HFF-Myc (cell line): ENCODE measurements around the gene ATP11A.

Experiments
- DNase-seq: peaks from one replicate; pipeline ENCODE4 v3.0.0-alpha.2; 2011; ENCODE audit warnings: low read depth; ENCODE audit errors: extremely low read depth
- H3K4me3 ChIP-seq: replicated peaks from 2 replicates; pipeline ENCODE4 v1.5.1; 2011; ENCODE audit warnings: low read depth, mild to moderate bottlenecking, control low read depth, low read length
- CTCF ChIP-seq: IDR thresholded peaks from 2 replicates; pipeline ENCODE4 v1.5.1; 2012; ENCODE audit warnings: mild to moderate bottlenecking, low read depth, low read length, control low read depth; ENCODE audit errors: missing control alignments

Gene ATP11A

DNA sequence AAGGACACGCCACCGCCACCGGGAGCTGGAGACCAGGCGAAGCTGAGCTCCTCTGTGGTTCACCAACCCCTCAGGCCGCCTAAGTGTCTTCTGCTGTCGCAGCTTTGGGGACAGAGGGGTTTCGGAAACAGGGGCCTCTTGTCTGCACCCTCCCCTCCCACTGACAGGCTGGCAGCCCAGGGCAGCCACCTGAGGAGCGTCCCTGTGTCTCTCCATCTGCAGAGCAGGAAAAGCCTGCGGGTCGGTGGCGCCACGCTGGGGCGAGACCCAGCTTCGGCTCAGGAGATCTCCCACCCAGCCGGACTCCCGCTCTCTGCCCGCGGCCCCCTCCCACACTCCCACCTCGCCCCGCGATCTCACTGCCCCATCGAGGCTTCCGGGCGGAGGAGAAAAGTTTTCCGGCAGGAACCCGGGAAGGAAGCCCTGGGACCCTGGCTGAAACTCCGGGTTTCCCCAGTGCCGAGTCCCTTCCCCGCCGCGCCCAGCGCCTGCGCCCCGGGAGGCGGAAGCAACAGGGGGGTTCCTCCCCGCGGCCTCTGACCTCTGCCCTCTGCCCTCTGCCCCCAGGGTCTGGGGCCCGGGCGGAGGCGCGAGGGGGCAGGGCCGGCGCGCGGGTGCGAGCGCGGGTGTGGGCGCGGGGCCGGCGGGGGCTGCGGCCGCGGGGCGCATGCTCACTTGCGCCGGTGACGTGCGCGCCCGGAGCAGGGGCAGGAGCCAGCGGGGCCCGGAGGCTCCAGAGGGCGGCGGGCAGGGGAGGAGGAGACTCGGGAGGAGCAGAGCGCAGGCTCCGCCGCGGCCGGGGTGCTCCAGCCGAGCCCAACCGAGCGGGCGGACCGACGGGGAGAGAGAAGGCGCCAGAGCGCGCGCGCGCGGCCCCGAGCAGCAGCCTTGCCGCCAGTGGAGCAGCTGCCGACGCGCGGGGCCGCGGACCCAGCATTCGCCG is at the start of gene ATP11A:
TSS of gene ATP11A (plus strand) at position 736 of the 943 bp plus-strand sequence. CDS start 379 bp downstream, outside the sequence.
- TF ChIP-seq CTCF = no peak
- peak; percentile 41 for DNase-seq

GRCh38 chr13:112641456-112642089 is 48.3 kb upstream of the ATP11A start:
- H3K4me3 ChIP-seq = no peak overlapping the region
- no peak for DNase-seq
- no peak for TF ChIP-seq CTCF

More for the DNA sequence above, at the start of gene ATP11A:
- peak within 1 kb of the TSS; percentile 69 for H3K4me3 ChIP-seq

GRCh38 chr13:112642090-112642460 is 47.8 kb upstream of the ATP11A start:
- no peak for TF ChIP-seq CTCF
- no peak overlapping the region for H3K4me3 ChIP-seq
- DNase-seq = no peak

DNA sequence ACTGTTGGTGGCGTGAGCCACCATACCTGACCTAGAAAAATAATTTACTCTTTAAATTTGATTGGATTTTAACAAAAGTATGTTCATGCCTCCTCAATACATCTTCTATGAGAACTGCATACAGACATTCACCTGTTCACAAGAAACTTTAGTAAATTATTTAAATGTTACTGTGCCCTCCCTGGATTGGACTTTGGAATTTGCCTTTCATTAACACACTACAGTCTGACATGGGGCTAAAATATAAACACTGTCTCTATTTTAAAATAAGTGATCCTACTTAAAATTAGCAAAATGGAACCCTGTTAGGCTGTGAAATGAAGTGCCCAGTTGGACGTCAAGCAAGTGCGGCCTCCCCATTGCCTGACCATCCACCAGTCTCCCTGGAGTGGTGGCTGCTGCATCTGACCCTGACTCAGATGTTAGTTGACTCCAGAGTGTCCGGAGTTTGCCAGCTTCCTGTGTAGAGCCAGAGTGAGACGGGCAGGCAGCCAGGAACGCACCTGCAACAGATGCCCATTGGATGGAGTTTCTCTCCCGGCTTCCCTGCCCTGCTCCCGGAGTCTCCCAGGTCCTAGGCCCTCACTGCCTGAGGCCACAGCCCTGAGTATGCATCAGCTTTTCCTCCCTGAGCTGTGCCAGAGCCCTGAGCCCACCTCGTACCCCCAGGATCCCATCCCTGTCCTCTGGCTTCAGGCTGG is 45.9 kb upstream of the ATP11A start:
- no peak for DNase-seq
- H3K4me3 ChIP-seq = no peak overlapping the region

GRCh38 chr13:112645327-112645914 is 44.4 kb upstream of the ATP11A start:
- no peak for DNase-seq
- H3K4me3 ChIP-seq = no peak overlapping the region
- no peak for TF ChIP-seq CTCF

More for the DNA sequence above, 45.9 kb upstream of the ATP11A start:
- no peak for TF ChIP-seq CTCF

GRCh38 chr13:112647256-112647655 is 42.6 kb upstream of the ATP11A start:
- H3K4me3 ChIP-seq = no peak overlapping the region
- no peak for DNase-seq
- no peak for TF ChIP-seq CTCF
